Right cardiac atrium (tissue), 5 donors: ENCODE measurements around the gene GGT6. TPM values are rescaled to one million over a fixed set of nuclear protein-coding genes. Genes with fewer than 3 reads are reported as not detected.

ENCODE experiments used
- ATAC-seq, 2 donors: fragments of 200-7000 bp; cut with Tn5 transposase; one replicate each; pipeline versions ENCODE4 v1.8.0 to v1.9.1; 2020; ENCODE audit warnings: moderate library complexity in 2 of 2, mild to moderate bottlenecking in 1 of 2
- DNase-seq, 3 donors: peaks; one replicate each; pipeline ENCODE4 v3.0.0-alpha.2; 2020
- H3K27ac ChIP-seq: one replicate; pipeline ENCODE4 v1.5.1; 2013; ENCODE audit warnings: mild to moderate bottlenecking, low read length, control low read depth, moderate library complexity
- H3K27me3 ChIP-seq: one replicate; pipeline ENCODE4 v1.6.1; 2013; ENCODE audit not compliant: control insufficient read depth, insufficient read depth
- H3K4me1 ChIP-seq: one replicate; pipeline ENCODE4 v1.6.1; 2013; ENCODE audit warnings: low read length; ENCODE audit not compliant: control insufficient read depth, insufficient read depth
- H3K4me3 ChIP-seq: one replicate; pipeline ENCODE4 v1.5.1; 2013; ENCODE audit warnings: low read length, control low read depth
- H3K9me3 ChIP-seq: one replicate; pipeline ENCODE4 v1.6.1; 2013; ENCODE audit warnings: low read length; ENCODE audit not compliant: control insufficient read depth
- WGBS: extraction: QIAGEN DNeasy Blood & Tissue Kit; methylation state at CpG from one replicate; pipeline ENCODE4 v1.1.7; 2013; 5-methylcytosine and 5-hydroxymethylcytosine counted together
- intact Hi-C, 4 donors: fragments of 100-400 bp; cut with DNase I; formaldehyde crosslinking; loops; one replicate each; pipeline versions ENCODE4 v1.11.0 to v1.14.0; 2022 to 2023
- polyA plus RNA-seq: library from polyadenylated mRNA; stranded (reverse); fragments of 200-250 nt; gene quantifications from one replicate; pipeline ENCODE4 v1.2.3, GENCODE V29; 2013
- total RNA-seq, 4 donors: library from RNA; stranded (reverse); fragmentation: NEBNext Ultra II Directional; extraction: Animal tissue kit (Norgen Biotek cat#: 25700); gene quantifications; one replicate each; pipeline ENCODE4 v1.2.1, GENCODE V29; 2021
- donor health status: healthy with polysubstance abuse.
- donor health status: DM: no; HTN: yes; CAD: no.
- donor health status: DM: no; HTN: no; CAD: no.
- donor health status: DM: no; HTN: yes; CAD: no; lungs with severe emphysema.
- donor health status: DM: yes; HTN: yes; CAD: no.

GGT6 gene
- total and polyA plus RNA-seq, 5 donors = not detected

DNA sequence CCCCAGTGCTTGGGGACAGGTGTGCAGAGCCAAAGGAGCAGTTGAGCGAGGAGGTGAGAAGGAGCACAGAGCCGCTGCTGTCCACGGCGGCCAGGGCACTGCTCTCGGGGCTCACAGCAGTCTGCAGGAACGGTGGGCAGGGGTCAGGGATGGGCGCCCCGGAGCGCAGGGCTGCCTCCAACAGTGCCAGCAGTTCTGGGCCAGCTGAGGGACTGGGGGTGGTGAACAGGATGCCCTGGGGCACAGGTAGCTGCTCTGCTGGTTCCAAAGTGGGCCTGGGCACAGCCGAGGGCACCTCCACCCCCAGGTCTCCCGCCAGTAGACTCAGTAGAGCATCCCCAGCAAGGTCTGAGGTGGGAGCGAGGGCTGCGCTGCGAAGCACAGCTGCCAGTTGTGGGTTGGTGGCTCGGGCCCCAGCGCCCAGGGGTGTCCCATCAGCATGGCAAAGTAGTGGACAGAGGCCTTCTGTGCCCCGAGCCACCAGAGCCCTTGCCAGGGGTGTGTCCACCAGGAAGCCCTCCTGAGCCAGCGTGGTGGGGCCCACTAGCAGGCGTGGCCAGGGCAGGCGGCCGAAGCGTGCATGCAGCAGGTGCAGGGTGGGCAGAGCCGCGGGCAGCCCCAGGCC, 1.9 kb downstream of the GGT6 start:
- peaks cover 4% of the 10 kb centered on the region for H3K4me1 ChIP-seq
- no peaks in the 10 kb centered on the region for H3K9me3 ChIP-seq
- H3K27ac ChIP-seq = no peak overlapping the region
- no peak overlapping the region for H3K4me3 ChIP-seq
- no peaks in the 10 kb centered on the region for H3K27me3 ChIP-seq
- DNase-seq = peak in 2 of 3 donors; percentile 49 to 66
- 90% methylated on average over 24 of the region's 24 CpGs for WGBS
- no peak for ATAC-seq
- intact Hi-C loops = loop anchor here in 1 of 4 donors (5.0 kb wide), 1 partner anchor 136 kb away; no protein-coding TSS in a partner anchor

GRCh38 chr17:4557626-4558346, 2.6 kb downstream of the GGT6 start:
- no peak for ATAC-seq
- no peak overlapping the region for H3K4me3 ChIP-seq
- WGBS = 91% methylated on average over 6 of the region's 6 CpGs
- no peaks in the 10 kb centered on the region for H3K9me3 ChIP-seq
- H3K27me3 ChIP-seq = no peaks in the 10 kb centered on the region
- peak in 1 of 3 donors; percentile 34 for DNase-seq
- H3K4me1 ChIP-seq = peaks cover 4% of the 10 kb centered on the region
- intact Hi-C loops = loop anchor here in 1 of 4 donors (5.0 kb wide), 1 partner anchor 135 kb away; no protein-coding TSS in a partner anchor
- H3K27ac ChIP-seq = no peak overlapping the region

DNA sequence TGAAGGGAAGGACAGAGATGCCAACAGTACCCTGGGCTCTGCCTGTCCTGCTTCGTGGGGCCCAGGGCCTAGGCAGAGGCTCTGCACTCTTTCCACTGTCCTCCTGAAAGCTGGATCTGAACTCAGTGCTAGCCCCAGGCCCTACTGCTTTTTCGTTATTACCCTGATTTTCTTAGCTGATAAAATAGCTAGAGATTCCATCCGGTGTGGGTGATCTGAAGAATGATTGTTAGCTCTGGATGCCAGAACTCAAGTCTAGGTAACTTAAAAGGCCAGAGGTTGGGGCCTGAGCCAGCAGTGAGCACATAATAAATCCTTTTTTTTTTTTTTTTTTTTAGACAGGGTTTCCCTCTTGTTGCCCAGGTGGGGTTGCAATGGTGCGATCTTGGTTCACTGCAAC, 3.4 kb downstream of the GGT6 start:
- H3K4me1 ChIP-seq = peaks cover 4% of the 10 kb centered on the region
- H3K27ac ChIP-seq = no peak overlapping the region
- H3K27me3 ChIP-seq = no peaks in the 10 kb centered on the region
- 89% methylated on average over 4 of the region's 4 CpGs for WGBS
- H3K9me3 ChIP-seq = no peaks in the 10 kb centered on the region
- ATAC-seq (no peak), DNase-seq (peak in 2 of 3 donors; percentile 10 to 14)
- intact Hi-C loops = loop anchor here in 1 of 4 donors (5.0 kb wide), 1 partner anchor 135 kb away; no protein-coding TSS in a partner anchor
- no peak overlapping the region for H3K4me3 ChIP-seq

GRCh38 chr17:4555873-4556759, 4.3 kb downstream of the GGT6 start:
- Histone ChIP-seq H3K27me3 (no peaks in the 10 kb centered on the region), H3K9me3 (no peaks in the 10 kb centered on the region), H3K4me1 (peaks cover 4% of the 10 kb centered on the region), H3K27ac (peak overlapping the region; percentile 71), H3K4me3 (peak overlapping the region; percentile 86)
- no peak for ATAC-seq
- peak in 2 of 3 donors; percentile 31 to 42 for DNase-seq
- WGBS = 62% methylated on average over 17 of the region's 17 CpGs
- intact Hi-C loops = loop anchor here in 1 of 4 donors (5.0 kb wide), 1 partner anchor 134 kb away; no protein-coding TSS in a partner anchor

DNA sequence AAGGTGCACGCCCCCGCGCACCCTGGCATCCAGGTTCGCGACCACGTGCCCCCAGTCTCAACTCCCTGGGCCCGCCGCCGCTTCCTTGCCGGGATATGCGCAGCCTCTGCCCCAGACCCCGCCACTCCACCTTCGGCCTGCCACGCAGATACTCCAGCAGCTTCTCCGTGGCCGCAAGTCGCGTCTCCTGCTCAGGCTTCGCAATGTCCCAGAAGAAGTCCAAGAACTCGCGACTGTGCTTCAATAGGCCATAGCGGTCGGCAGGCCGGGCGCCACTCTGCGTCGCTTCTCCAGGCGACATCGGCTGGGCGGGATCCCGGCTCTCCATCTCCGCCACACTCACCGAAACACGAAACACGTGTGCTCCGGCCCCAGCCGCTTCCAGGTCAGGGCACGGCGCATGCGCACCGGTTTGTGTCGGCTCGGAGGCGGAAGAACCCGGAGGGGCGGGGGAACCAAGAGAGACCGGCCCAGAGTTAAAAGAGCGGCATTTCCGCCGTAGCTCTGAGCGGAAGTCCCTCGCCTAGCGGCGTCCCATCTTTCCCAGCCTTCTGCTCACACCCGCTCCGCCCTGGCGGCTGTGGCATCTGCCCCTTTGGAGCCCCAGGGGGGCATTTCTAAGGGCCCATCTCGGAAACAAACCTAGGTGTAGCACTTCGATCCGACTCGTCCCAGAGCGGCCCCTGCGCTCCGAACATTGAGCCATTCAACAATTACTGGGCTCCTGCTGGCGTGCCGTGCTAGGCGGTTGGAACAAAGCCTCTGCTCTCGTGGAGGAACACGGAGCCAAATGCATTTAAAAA, 5.2 kb downstream of the GGT6 start, which contains the start of gene MYBBP1A:
MYBBP1A (minus strand) TSS at position 388 of the 803 bp plus-strand sequence; CDS start at position 328, 60 bp downstream.
- Histone ChIP-seq H3K9me3 (no peaks in the 10 kb centered on the region), H3K4me1 (peaks cover 4% of the 10 kb centered on the region), H3K27me3 (no peaks in the 10 kb centered on the region), H3K4me3 (peak within 1 kb of the TSS; percentile 86), H3K27ac (peak within 1 kb of the TSS; percentile 71)
- ATAC-seq = peak; percentile 93
- WGBS = under 1% methylated on average over 69 of the region's 69 CpGs
- intact Hi-C loops = loop anchor here in 1 of 4 donors (5.0 kb wide), 1 partner anchor 133 kb away; no protein-coding TSS in a partner anchor
- peak; percentile 99 for DNase-seq

GRCh38 chr17:4554441-4554996, 5.9 kb downstream of the GGT6 start:
- ATAC-seq = peak in 1 of 2 donors; percentile 3

DNA sequence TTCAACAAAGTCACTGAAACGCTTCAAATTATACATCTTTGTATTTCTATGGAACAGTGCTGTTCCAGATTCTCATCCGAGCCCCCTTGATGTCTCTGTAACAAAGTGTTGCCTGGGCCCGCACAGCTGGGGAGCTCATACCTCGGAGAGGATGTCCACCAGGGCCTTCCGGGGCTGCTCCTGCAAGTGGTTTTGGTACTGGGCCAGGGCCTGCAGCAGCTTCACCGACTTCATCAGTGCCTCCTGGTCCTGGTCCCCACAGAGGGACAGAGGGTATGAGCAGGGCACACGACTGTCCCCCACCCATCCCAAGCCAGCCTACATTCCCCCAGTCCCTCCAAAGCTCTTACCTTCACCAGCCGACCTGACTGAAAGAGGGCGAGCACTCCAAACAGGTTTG, 6.7 kb downstream of the GGT6 start:
- Histone ChIP-seq H3K4me3 (no peak overlapping the region), H3K27me3 (no peaks in the 10 kb centered on the region), H3K9me3 (no peaks in the 10 kb centered on the region), H3K27ac (no peak overlapping the region), H3K4me1 (peaks cover 4% of the 10 kb centered on the region)
- DNase-seq = peak in 1 of 3 donors; percentile 38
- WGBS = 70% methylated on average over 9 of the region's 9 CpGs
- no peak for ATAC-seq
- intact Hi-C loops = no loop called here

More at GRCh38 chr17:4554441-4554996, 5.9 kb downstream of the GGT6 start:
- H3K4me3 ChIP-seq = peak overlapping the region; percentile 86
- intact Hi-C loops = no loop called here
- H3K27ac ChIP-seq = no peak overlapping the region
- H3K4me1 ChIP-seq = peaks cover 4% of the 10 kb centered on the region
- 19% methylated on average over 18 of the region's 18 CpGs for WGBS
- no peaks in the 10 kb centered on the region for H3K9me3 ChIP-seq
- DNase-seq = peak in 2 of 3 donors; percentile 28 to 70
- H3K27me3 ChIP-seq = no peaks in the 10 kb centered on the region

GRCh38 chr17:4551796-4552525, 8.4 kb downstream of the GGT6 start:
- peaks cover 4% of the 10 kb centered on the region for H3K4me1 ChIP-seq
- intact Hi-C loops = no loop called here
- no peak overlapping the region for H3K4me3 ChIP-seq
- H3K9me3 ChIP-seq = no peaks in the 10 kb centered on the region
- DNase-seq (peak in 1 of 3 donors; percentile 56), ATAC-seq (no peak)
- no peak overlapping the region for H3K27ac ChIP-seq
- H3K27me3 ChIP-seq = no peaks in the 10 kb centered on the region
- WGBS = 95% methylated on average over 27 of the region's 27 CpGs

DNA sequence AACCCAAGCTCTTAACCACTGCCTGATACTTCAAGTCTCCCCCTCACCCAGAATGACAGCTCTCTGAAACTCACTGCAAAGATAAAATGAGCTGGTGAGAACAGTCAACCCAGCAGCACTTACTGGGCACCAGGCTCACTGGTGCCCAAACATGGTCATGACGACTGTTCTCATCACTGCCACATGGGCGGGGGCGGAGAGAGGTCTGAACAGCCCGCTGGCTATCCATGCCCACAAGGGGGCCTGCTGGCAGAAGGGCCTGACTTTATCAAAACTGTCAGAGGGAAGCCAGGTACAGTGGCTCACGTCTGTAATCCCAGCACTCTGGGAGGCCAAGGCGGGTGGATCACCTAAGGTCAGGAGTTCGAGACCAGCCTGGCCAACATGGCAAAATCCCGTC, 9.2 kb downstream of the GGT6 start:
- no peaks in the 10 kb centered on the region for H3K27me3 ChIP-seq
- WGBS = 80% methylated on average over 8 of the region's 8 CpGs
- intact Hi-C loops = no loop called here
- no peak overlapping the region for H3K27ac ChIP-seq
- no peaks in the 10 kb centered on the region for H3K9me3 ChIP-seq
- H3K4me1 ChIP-seq = peaks cover 4% of the 10 kb centered on the region
- no peak overlapping the region for H3K4me3 ChIP-seq
- peak in 2 of 3 donors; percentile 37 to 46 for DNase-seq
- no peak for ATAC-seq
